Breast epithelium (tissue), 3 donors: ENCODE measurements around the gene RYR1.

ENCODE experiments used
- CTCF ChIP-seq, 3 donors: fragments of 450-650 bp; IDR thresholded peaks; one replicate each; pipeline ENCODE4 v1.5.1; 2016 to 2017; ENCODE audit warnings: antibody characterized with exemption in 3 of 3, mild to moderate bottlenecking in 3 of 3, moderate library complexity in 3 of 3
- POLR2A ChIP-seq: fragments of 450-650 bp; IDR thresholded peaks from one replicate; pipeline ENCODE4 v1.6.1; 2016; ENCODE audit warnings: antibody characterized with exemption, mild to moderate bottlenecking, moderate library complexity
- POLR2AphosphoS5 ChIP-seq, 3 donors: sonication (generic); formaldehyde crosslinking; IDR thresholded peaks; one replicate each; pipeline ENCODE4 v1.6.1; 2017; ENCODE audit warnings: antibody characterized with exemption in 3 of 3

DNA sequence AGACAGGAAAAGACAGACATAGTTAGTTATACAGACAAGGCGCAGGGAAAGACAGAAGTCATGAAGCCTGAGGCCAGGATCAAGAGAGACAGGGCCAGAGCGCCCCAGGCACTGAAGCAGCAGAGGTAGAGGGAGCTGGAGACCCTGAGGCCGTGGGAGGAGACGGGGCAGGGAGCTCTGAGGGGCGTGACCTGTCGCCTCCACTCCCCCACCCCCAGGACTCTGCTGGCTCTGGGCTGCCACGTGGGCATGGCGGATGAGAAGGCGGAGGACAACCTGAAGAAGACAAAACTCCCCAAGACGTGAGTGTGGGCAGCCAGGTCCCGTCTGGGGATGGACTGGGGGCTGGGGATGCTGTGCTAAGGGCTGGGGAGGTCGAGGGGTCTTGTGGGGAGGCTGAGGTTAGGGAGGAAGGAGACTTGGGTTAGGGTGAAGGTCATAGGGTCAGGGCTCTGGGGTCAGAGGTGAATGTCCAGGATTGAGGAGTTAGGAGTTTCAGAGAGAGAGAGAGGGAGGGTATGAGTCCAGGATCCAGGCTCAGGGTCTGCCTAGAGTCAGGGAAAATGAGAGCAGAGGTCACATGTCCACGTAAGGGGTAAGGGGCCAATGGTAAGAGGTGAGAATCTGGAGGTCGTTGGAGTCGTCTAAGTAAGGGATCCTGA, 31.1 kb downstream of the RYR1 start:
- no peak for TF ChIP-seq POLR2AphosphoS5 (IDR thresholded peaks at IDR 0.05)
- TF ChIP-seq POLR2A: no peak
- no peak for TF ChIP-seq CTCF (IDR thresholded peaks at IDR 0.05)
